PFSK-1 (cell line): ENCODE data around the gene GDF11.

Source experiments
- POLR2AphosphoS5 ChIP-seq: IDR thresholded peaks from 2 replicates; pipeline ENCODE4 v1.6.1; 2012; ENCODE audit warnings: low read depth, mild to moderate bottlenecking, control low read depth, low read length, moderate library complexity
- SIN3A ChIP-seq: IDR thresholded peaks from 2 replicates; pipeline ENCODE4 v1.6.1; 2012; ENCODE audit warnings: mild to moderate bottlenecking, low read length, moderate library complexity, borderline replicate concordance; ENCODE audit not compliant: insufficient read depth

- TF ChIP-seq SIN3A (no peak), POLR2AphosphoS5 (no peak)
Measured at GRCh38 chr12:55771736-55772135, 28.8 kb downstream of the GDF11 start.
